ENCODE data around the gene SNAP91. TPM values are rescaled to one million over a fixed set of nuclear protein-coding genes. Genes with fewer than 3 reads are reported as not detected.

The SNAP91 gene
- total and polyA plus RNA-seq, 2 of the 8 experiments (the other 6 are each of a cell fraction or from before 2014, with no cell fraction given), result 1.3 to 1.5 TPM

- H3K18ac ChIP-seq (ENCODE audit: extremely low read depth, low read length), result no peak overlapping the region
- H3K56ac ChIP-seq (replicated peaks; ENCODE audit: insufficient read length, low read depth, low read length), result no peak overlapping the region
- no peaks in the 10 kb centered on the region for H3K9me3 ChIP-seq (ENCODE audit: insufficient read depth in 2 of 2, low read depth in 1 of 2, low read length in 1 of 2)
- no peak overlapping the region for H2AK5ac ChIP-seq (ENCODE audit: low read depth, low read length)
- H2BK120ac ChIP-seq (replicated peaks; ENCODE audit: low read depth, low read length), result no peak overlapping the region
- H2AFZ ChIP-seq (ENCODE audit: low read length), result no peak overlapping the region
- H4K91ac ChIP-seq (replicated peaks; ENCODE audit: insufficient read length, low read length), result no peak overlapping the region
- no peak overlapping the region for H2BK5ac ChIP-seq (ENCODE audit: low read depth, low read length)
- ChIA-PET POLR2A (ENCODE audit: partially characterized antibody) (no interaction called here), CTCF (ENCODE audit: partially characterized antibody) (interaction anchor here (2.0 kb wide), 1 partner anchor 10 kb away, joined by 10 read pairs; no protein-coding TSS in a partner anchor)
- WGBS, 2 experiments (ENCODE audit: extremely low coverage in 1 of 2, insufficient coverage in 1 of 2, insufficient read length in 1 of 2, insufficient replicate concordance in 2 of 2, low coverage in 1 of 2, low lambda C conversion rate in 2 of 2, missing lambda C conversion rate in 1 of 2), result 94% methylated on average over 1 of the region's 1 CpG; no CpG with 5 or more reads in 1 of the 2 experiments
- H3K79me1 ChIP-seq (ENCODE audit: low read depth, low read length), result no peaks in the 10 kb centered on the region
- no peak for DNase-seq (ENCODE audit: low read depth in 1 of 2, low spot score in 2 of 2)
- H4K8ac ChIP-seq (ENCODE audit: extremely low read depth, insufficient read depth, low read length), result no peak overlapping the region
- H3K27ac ChIP-seq (ENCODE audit: low read depth, low read length), result no peak overlapping the region
- no peaks in the 10 kb centered on the region for H3K36me3 ChIP-seq (ENCODE audit: control insufficient read depth in 2 of 4, insufficient read depth in 4 of 4, low read length in 3 of 4)
- no peaks in the 10 kb centered on the region for H3K79me2 ChIP-seq (ENCODE audit: control insufficient read depth in 1 of 2, insufficient read depth in 2 of 2, low read length in 2 of 2)
- no peaks in the 10 kb centered on the region for H3K23me2 ChIP-seq (ENCODE audit: low read depth, low read length)
- no peak overlapping the region for H3K4me2 ChIP-seq (ENCODE audit: insufficient read depth in 1 of 2, low read depth in 2 of 2, low read length in 2 of 2)
- no peak overlapping the region for H2BK15ac ChIP-seq (ENCODE audit: low read length)
- no peak overlapping the region for H4K5ac ChIP-seq (ENCODE audit: insufficient read length, low read depth, low read length)
- no peak overlapping the region for H2BK12ac ChIP-seq (ENCODE audit: low read depth, low read length)
- H3K14ac ChIP-seq (ENCODE audit: insufficient read length), result no peak overlapping the region
- no peak for FAIRE-seq
- no peak overlapping the region for H3K4ac ChIP-seq (replicated peaks; ENCODE audit: insufficient read length, low read depth, low read length)
- no peaks in the 10 kb centered on the region for H3K27me3 ChIP-seq (replicated peaks in 1 of 4; ENCODE audit: control insufficient read depth in 3 of 4, extremely low read depth in 1 of 4, insufficient read depth in 3 of 4, low read length in 3 of 4)
- no peak overlapping the region for H2BK20ac ChIP-seq (ENCODE audit: low read length)
- H3K4me3 ChIP-seq (ENCODE audit: extremely low read depth in 1 of 4, insufficient read depth in 2 of 4, low read depth in 3 of 4, low read length in 4 of 4), result no peak overlapping the region
- TF ChIP-seq RAD21 (IDR thresholded peaks at IDR 0.05 in 1 of 2, conservative IDR thresholded peaks at IDR 0.05 in 1 of 2; ENCODE audit: low read depth in 2 of 2, low read length in 2 of 2) (peak; percentile 49 to 51), CEBPB (IDR thresholded peaks at IDR 0.05; ENCODE audit: low read depth, low read length) (no peak), CTCF (IDR thresholded peaks at IDR 0.05; ENCODE audit: control extremely low read depth in 1 of 3, insufficient read depth in 1 of 3, low read depth in 1 of 3, low read length in 3 of 3) (peak; percentile 26 to 48 (median 32); a peak in 3 of 4 replicates)
- no peak overlapping the region for H3K23ac ChIP-seq (ENCODE audit: insufficient read length)
- no peak overlapping the region for H3K9ac ChIP-seq (replicated peaks in 1 of 4; ENCODE audit: extremely low read depth in 1 of 4, low read depth in 3 of 4, low read length in 3 of 4)
- no peaks in the 10 kb centered on the region for H4K20me1 ChIP-seq (replicated peaks in 1 of 2; ENCODE audit: control insufficient read depth in 1 of 2, insufficient read depth in 2 of 2, low read length in 2 of 2)
- no peaks in the 10 kb centered on the region for H3K4me1 ChIP-seq (replicated peaks in 1 of 4; ENCODE audit: control insufficient read depth in 3 of 4, insufficient read depth in 4 of 4, low read length in 3 of 4)
Observed at GRCh38 chr6:83605517-83605916, 103.4 kb downstream of the SNAP91 start.
